Activated CD8-positive, alpha-beta memory T cell treated with anti-CD3 and anti-CD28 coated beads for 1 hour (primary cell): ENCODE measurements around the gene CLIP1.
"Not testable (repeated sequence)": the region's sequence is repeated elsewhere in the genome, so short reads cannot be mapped to it uniquely, and the experiment has no call there.

Experiments used
- DNase-seq, 2 donors: peaks; one replicate each; pipeline ENCODE4 v3.0.0-alpha.2; 2020; ENCODE audit warnings: low read depth in 1 of 2; ENCODE audit errors: extremely low read depth in 1 of 2

The CLIP1 gene

GRCh38 chr12:122421821-122422729 is at the start of gene CLIP1:
Gene CLIP1 (minus strand): TSS chr12:122422669. CDS start chr12:122380452, 42,217 bp downstream.
- DNase-seq: peak; percentile 22 to 44

GRCh38 chr12:122471324-122472226 is 49.1 kb upstream of the CLIP1 start:
- no peak for DNase-seq

- DNase-seq: not testable (repeated sequence)
These were observed 48.1 kb upstream of the CLIP1 start for GRCh38 chr12:122470576-122470975.

- DNase-seq: not testable (repeated sequence)
These were observed 47.4 kb upstream of the CLIP1 start for GRCh38 chr12:122469856-122470255.

GRCh38 chr12:122467983-122468382 is 45.5 kb upstream of the CLIP1 start:
- DNase-seq: no peak

- not testable (repeated sequence) for DNase-seq
These were observed 42.0 kb upstream of the CLIP1 start for GRCh38 chr12:122464317-122465042.

- DNase-seq: no peak
These were observed 38.2 kb upstream of the CLIP1 start for GRCh38 chr12:122460641-122461040.

- no peak for DNase-seq
These were observed 37.6 kb upstream of the CLIP1 start for GRCh38 chr12:122460061-122460460.

GRCh38 chr12:122459211-122459610 is 36.7 kb upstream of the CLIP1 start:
- DNase-seq: no peak

GRCh38 chr12:122458105-122459035 is 35.9 kb upstream of the CLIP1 start:
- no peak for DNase-seq

GRCh38 chr12:122457627-122458026 is 35.2 kb upstream of the CLIP1 start:
- DNase-seq: no peak

- DNase-seq: no peak
These were observed 32.3 kb upstream of the CLIP1 start for GRCh38 chr12:122454739-122455138.

- no peak for DNase-seq
These were observed 31.8 kb upstream of the CLIP1 start for GRCh38 chr12:122454250-122454721.

GRCh38 chr12:122452701-122453285 is 30.3 kb upstream of the CLIP1 start:
- DNase-seq: no peak

GRCh38 chr12:122449317-122449716 is 26.8 kb upstream of the CLIP1 start:
- no peak for DNase-seq

GRCh38 chr12:122447825-122448224 is 25.4 kb upstream of the CLIP1 start:
- DNase-seq: not testable (repeated sequence)

- not testable (repeated sequence) for DNase-seq
These were observed 23.9 kb upstream of the CLIP1 start for GRCh38 chr12:122446390-122446789.

GRCh38 chr12:122444071-122444470 is 21.6 kb upstream of the CLIP1 start:
- not testable (repeated sequence) for DNase-seq

GRCh38 chr12:122438822-122439221 is 16.4 kb upstream of the CLIP1 start:
- DNase-seq: not testable (repeated sequence)
